Esophagus squamous epithelium (tissue), 4 donors: ENCODE results near the gene DNAH1.

Source experiments
- POLR2A ChIP-seq, 4 donors: fragments of 450-650 bp; IDR thresholded peaks; one replicate each; pipeline ENCODE4 v1.6.1; 2017; ENCODE audit warnings: antibody characterized with exemption in 4 of 4, mild to moderate bottlenecking in 4 of 4, moderate library complexity in 3 of 4
- TF ChIP-seq, protein P1 (sequence below), 6 experiments: fragments of 450-650 bp in 4 of 6; fragments of 200-600 bp in 2 of 6; sonication (generic) in 2 of 6; IDR thresholded peaks; one replicate each; pipeline ENCODE4 v1.5.1; 2016 to 2019; ENCODE audit warnings: antibody characterized with exemption in 6 of 6, mild to moderate bottlenecking in 4 of 6, moderate library complexity in 4 of 6

GRCh38 chr3:52388933-52389332 lies 72.8 kb downstream of the DNAH1 start:
- TF ChIP-seq, protein P1, sequence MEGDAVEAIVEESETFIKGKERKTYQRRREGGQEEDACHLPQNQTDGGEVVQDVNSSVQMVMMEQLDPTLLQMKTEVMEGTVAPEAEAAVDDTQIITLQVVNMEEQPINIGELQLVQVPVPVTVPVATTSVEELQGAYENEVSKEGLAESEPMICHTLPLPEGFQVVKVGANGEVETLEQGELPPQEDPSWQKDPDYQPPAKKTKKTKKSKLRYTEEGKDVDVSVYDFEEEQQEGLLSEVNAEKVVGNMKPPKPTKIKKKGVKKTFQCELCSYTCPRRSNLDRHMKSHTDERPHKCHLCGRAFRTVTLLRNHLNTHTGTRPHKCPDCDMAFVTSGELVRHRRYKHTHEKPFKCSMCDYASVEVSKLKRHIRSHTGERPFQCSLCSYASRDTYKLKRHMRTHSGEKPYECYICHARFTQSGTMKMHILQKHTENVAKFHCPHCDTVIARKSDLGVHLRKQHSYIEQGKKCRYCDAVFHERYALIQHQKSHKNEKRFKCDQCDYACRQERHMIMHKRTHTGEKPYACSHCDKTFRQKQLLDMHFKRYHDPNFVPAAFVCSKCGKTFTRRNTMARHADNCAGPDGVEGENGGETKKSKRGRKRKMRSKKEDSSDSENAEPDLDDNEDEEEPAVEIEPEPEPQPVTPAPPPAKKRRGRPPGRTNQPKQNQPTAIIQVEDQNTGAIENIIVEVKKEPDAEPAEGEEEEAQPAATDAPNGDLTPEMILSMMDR (IDR thresholded peaks at IDR 0.05) = no peak
- TF ChIP-seq POLR2A (IDR thresholded peaks at IDR 0.05) = no peak
